GM12878 (cell line): ENCODE data around the gene TLR10. TPM values are rescaled to one million over a fixed set of nuclear protein-coding genes. Genes with fewer than 3 reads are reported as not detected.
A peak's percentile ranks its signal among the peaks of the same experiment; 100 is the strongest.

ENCODE experiments used
- HCFC1 ChIP-seq: fragments of 150-350 bp; IDR thresholded peaks from 2 replicates; pipeline ENCODE4 v1.6.1; 2014; ENCODE audit warnings: low read length
- HDAC2 ChIP-seq: fragments of 200-600 bp; sonication (generic); IDR thresholded peaks from 2 replicates; pipeline ENCODE4 v1.6.1; 2017
- HDGF ChIP-seq: fragments of 450-650 bp; IDR thresholded peaks from 2 replicates; pipeline ENCODE4 v1.6.1; 2016; ENCODE audit warnings: antibody characterized with exemption
- IKZF2 ChIP-seq, 2 experiments: fragments of 450-650 bp; IDR thresholded peaks; 2 replicates each; pipeline ENCODE4 v1.6.1; 2017; ENCODE audit warnings: mild to moderate bottlenecking in 2 of 2, moderate library complexity in 2 of 2
- IRF3 ChIP-seq: fragments of 450-650 bp; IDR thresholded peaks from 2 replicates; pipeline ENCODE4 v1.6.1; 2014; ENCODE audit warnings: mild to moderate bottlenecking
- MLLT1 ChIP-seq: fragments of 450-650 bp; IDR thresholded peaks from 2 replicates; pipeline ENCODE4 v1.6.1; 2016; ENCODE audit warnings: mild to moderate bottlenecking
- POLR2AphosphoS2 ChIP-seq: IDR thresholded peaks from 2 replicates; pipeline ENCODE4 v1.6.1; 2011; ENCODE audit warnings: low read depth, mild to moderate bottlenecking, low read length, improper control_type of control experiment, moderate library complexity
- POLR2AphosphoS5 ChIP-seq: IDR thresholded peaks from 2 replicates; pipeline ENCODE4 v1.6.1; 2011; ENCODE audit warnings: mild to moderate bottlenecking, low read length, inconsistent platforms
- POU2F2 ChIP-seq: IDR thresholded peaks from 3 replicates; pipeline ENCODE4 v1.6.1; 2011; ENCODE audit warnings: low read depth, mild to moderate bottlenecking, low read length, borderline replicate concordance
- RFX5 ChIP-seq: IDR thresholded peaks from 2 replicates; pipeline ENCODE4 v1.6.1; 2011; ENCODE audit warnings: low read depth, low read length, improper control_type of control experiment
- SMARCA5 ChIP-seq: fragments of 450-650 bp; IDR thresholded peaks from 2 replicates; pipeline ENCODE4 v1.6.1; 2017; ENCODE audit warnings: mild to moderate bottlenecking
- TAF1 ChIP-seq: IDR thresholded peaks from 2 replicates; pipeline ENCODE4 v1.6.1; 2011; ENCODE audit warnings: mild to moderate bottlenecking, low read depth, low read length, borderline replicate concordance
- TBL1XR1 ChIP-seq: IDR thresholded peaks from 2 replicates; pipeline ENCODE4 v1.6.1; 2012; ENCODE audit warnings: low read depth, low read length, improper control_type of control experiment
- USF2 ChIP-seq: IDR thresholded peaks from 2 replicates; pipeline ENCODE4 v1.6.1; 2011; ENCODE audit warnings: low read depth, low read length, improper control_type of control experiment, borderline replicate concordance
- ZBTB33 ChIP-seq: fragments of 450-650 bp; IDR thresholded peaks from 2 replicates; pipeline ENCODE4 v1.6.1; 2017; ENCODE audit warnings: mild to moderate bottlenecking
- ZBTB4 ChIP-seq: fragments of 450-650 bp; formaldehyde crosslinking; IDR thresholded peaks from 2 replicates; pipeline ENCODE4 v1.4.0; 2022; ENCODE audit warnings: mild to moderate bottlenecking, moderate library complexity
- ZNF592 ChIP-seq: fragments of 450-650 bp; IDR thresholded peaks from 2 replicates; pipeline ENCODE4 v1.6.1; 2017; ENCODE audit warnings: mild to moderate bottlenecking, moderate library complexity
- polyA plus RNA-seq, 11 experiments: library from polyadenylated mRNA; depleted of rRNA in 4 of 11; unstranded in 6 of 11; stranded (reverse) in 5 of 11; fragments of >200 nt; fragmentation: Nextera tagmentation in 4 of 11; fragmentation: Illumina TruSeq in 1 of 11; extraction: Ambion mirVana in 4 of 11; extraction: Trizol in 1 of 11; gene quantifications; 1 replicate in 1 of 11; 2 replicates in 10 of 11; pipeline versions ENCODE4 v1.2.1 to v1.2.3, GENCODE V29; 2011 to 2016; ENCODE audit warnings: inconsistent platforms in 2 of 11, missing spikeins in 2 of 11, low read depth in 1 of 11
- total RNA-seq, 4 experiments: library from RNA; depleted of rRNA in 3 of 4; stranded (reverse); fragments of >200 nt in 3 of 4; fragmentation: Illumina TruSeq in 1 of 4; extraction: Trizol in 1 of 4; gene quantifications; 2 replicates each; pipeline versions ENCODE4 v1.2.1 to v1.2.3, GENCODE V29; 2013 to 2021

The TLR10 gene
- total and polyA plus RNA-seq, 10 of the 15 experiments (the other 5 are each of a cell fraction or from before 2014, with no cell fraction given) = 31.5 to 149 (median 64.9) TPM

- TF ChIP-seq USF2 (no peak), IRF3 (no peak), ZBTB33 (peak; percentile 10; the same call in 1 of the 2 replicates), RFX5 (no peak), ZNF592 (no peak), IKZF2 (IDR thresholded peaks at IDR 0.05) (no peak), HDGF (no peak), POLR2AphosphoS5 (peak; percentile 51; the same call in 1 of the 2 replicates), ZBTB4 (CRISPR knock-in tag) (peak; percentile 6; the same call in 1 of the 2 replicates), SMARCA5 (no peak), POLR2AphosphoS2 (no peak), HCFC1 (no peak), TAF1 (no peak), TBL1XR1 (no peak), MLLT1 (peak; percentile 88), HDAC2 (no peak), POU2F2 (0 out of 3 replicates have a peak, but pooled peaks have one; percentile 2)
Observed at GRCh38 chr4:38802561-38803355, 20.0 kb upstream of the TLR10 start (continued).
